IMR-90 (cell line): ENCODE data around the gene ANO4. TPM values are rescaled to one million over a fixed set of nuclear protein-coding genes. Genes with fewer than 3 reads are reported as not detected.

Experiments used
- ATAC-seq: fragments of 200-7000 bp; cut with Tn5 transposase; 2 replicates; pipeline ENCODE4 v1.9.1; 2020; ENCODE audit warnings: low read depth, mild to moderate bottlenecking, moderate library complexity
- BruUV-seq: library from RNA; stranded (reverse); fragments of 400-500 nt; replicated peaks from 2 replicates; lab custom pipeline; 2021; lab: Mats Ljungman, UMichigan
- CTCF ChIA-PET: fragments of 300-600 bp; formaldehyde crosslinking; extraction: SDS; loops from one replicate; lab custom pipeline; 2021; ENCODE audit warnings: antibody characterized with exemption; lab: Yijun Ruan, JAX
- POLR2A ChIA-PET: fragments of 300-600 bp; sonication (Branson Sonifier 250); formaldehyde crosslinking; loops from one replicate; lab custom pipeline; 2022; ENCODE audit warnings: antibody characterized with exemption; ENCODE audit not compliant: unreplicated experiment; lab: Charles Lee
- DNase-seq: peaks from one replicate; pipeline ENCODE4 v3.0.0; 2013
- H2AFZ ChIP-seq: replicated peaks from 2 replicates; pipeline ENCODE3; 2013; ENCODE audit warnings: low read length, mild to moderate bottlenecking; ENCODE audit not compliant: poor library complexity
- H2AK5ac ChIP-seq: 2 replicates; pipeline ENCODE4 v1.6.1; 2013; ENCODE audit warnings: low read depth, low read length, inconsistent platforms
- H2AK9ac ChIP-seq: replicated peaks from 2 replicates; pipeline ENCODE3; 2013; ENCODE audit warnings: mild to moderate bottlenecking, low read depth, low read length, moderate library complexity; ENCODE audit not compliant: poor library complexity
- H2BK120ac ChIP-seq: 2 replicates; pipeline ENCODE4 v1.6.1; 2013; ENCODE audit warnings: low read depth, low read length, inconsistent platforms
- H2BK15ac ChIP-seq: 3 replicates; pipeline ENCODE4 v1.6.1; 2013; ENCODE audit warnings: low read depth, low read length, inconsistent platforms
- H2BK20ac ChIP-seq: 2 replicates; pipeline ENCODE4 v1.6.1; 2013; ENCODE audit warnings: low read depth, mild to moderate bottlenecking, inconsistent platforms, low read length, moderate library complexity
- H2BK5ac ChIP-seq: 2 replicates; pipeline ENCODE4 v1.6.1; 2013; ENCODE audit warnings: mild to moderate bottlenecking, low read depth, low read length, inconsistent platforms; ENCODE audit not compliant: poor library complexity, severe bottlenecking
- H3K14ac ChIP-seq: replicated peaks from 2 replicates; pipeline ENCODE4 v1.6.1; 2013; ENCODE audit warnings: low read depth, low read length, inconsistent platforms
- H3K18ac ChIP-seq: 2 replicates; pipeline ENCODE4 v1.6.1; 2013; ENCODE audit warnings: low read depth, low read length, control low read depth
- H3K23ac ChIP-seq: 2 replicates; pipeline ENCODE4 v1.6.1; 2013; ENCODE audit warnings: low read depth, low read length, inconsistent platforms
- H3K27ac ChIP-seq: 2 replicates; pipeline ENCODE4 v1.5.1; 2013; ENCODE audit warnings: mild to moderate bottlenecking, control low read depth, low read length; ENCODE audit not compliant: insufficient read depth
- H3K27me3 ChIP-seq: 2 replicates; pipeline ENCODE4 v1.6.1; 2013; ENCODE audit warnings: low read length; ENCODE audit not compliant: control insufficient read depth, insufficient read depth
- H3K36me3 ChIP-seq: 2 replicates; pipeline ENCODE4 v1.6.1; 2013; ENCODE audit warnings: low read length, mixed read lengths; ENCODE audit not compliant: control insufficient read depth, insufficient read depth
- H3K4ac ChIP-seq: 2 replicates; pipeline ENCODE4 v1.6.1; 2013; ENCODE audit warnings: low read depth, low read length, inconsistent platforms
- H3K4me1 ChIP-seq: 2 replicates; pipeline ENCODE4 v1.6.1; 2013; ENCODE audit warnings: low read length, mixed read lengths; ENCODE audit not compliant: control insufficient read depth, insufficient read depth
- H3K4me2 ChIP-seq: 2 replicates; pipeline ENCODE4 v1.6.1; 2013; ENCODE audit warnings: low read depth, mild to moderate bottlenecking, control low read depth, low read length, moderate library complexity
- H3K4me3 ChIP-seq: 2 replicates; pipeline ENCODE4 v1.5.1; 2013; ENCODE audit warnings: low read depth, mild to moderate bottlenecking, control low read depth, low read length, moderate library complexity; ENCODE audit not compliant: insufficient read depth
- H3K56ac ChIP-seq: 2 replicates; pipeline ENCODE4 v1.6.1; 2013; ENCODE audit warnings: low read length, inconsistent platforms; ENCODE audit not compliant: insufficient read depth; ENCODE audit errors: extremely low read depth
- H3K79me1 ChIP-seq, 2 experiments: 2 replicates each; pipeline ENCODE4 v1.6.1; 2013; ENCODE audit warnings: low read length in 2 of 2, inconsistent platforms in 1 of 2, low read depth in 1 of 2
- H3K9ac ChIP-seq: 2 replicates; pipeline ENCODE4 v1.6.1; 2013; ENCODE audit warnings: low read depth, low read length, control low read depth
- H3K9me1 ChIP-seq: 2 replicates; pipeline ENCODE4 v1.6.1; 2013; ENCODE audit warnings: low read length, inconsistent platforms; ENCODE audit not compliant: insufficient read depth
- H3K9me3 ChIP-seq: 2 replicates; pipeline ENCODE4 v1.6.1; 2013; ENCODE audit warnings: low read length; ENCODE audit not compliant: control insufficient read depth, insufficient read depth
- H4K20me1 ChIP-seq: 2 replicates; pipeline ENCODE4 v1.6.1; 2013; ENCODE audit warnings: low read length, inconsistent platforms; ENCODE audit not compliant: insufficient read depth
- H4K5ac ChIP-seq: 2 replicates; pipeline ENCODE4 v1.6.1; 2013; ENCODE audit warnings: mild to moderate bottlenecking, low read depth, low read length, control low read depth
- H4K8ac ChIP-seq, 2 experiments: 2 replicates each; pipeline ENCODE4 v1.6.1; 2013; ENCODE audit warnings: low read depth in 2 of 2, low read length in 2 of 2, control low read depth in 1 of 2, inconsistent platforms in 1 of 2
- H4K91ac ChIP-seq: 2 replicates; pipeline ENCODE4 v1.6.1; 2013; ENCODE audit warnings: low read depth, low read length, inconsistent platforms; ENCODE audit not compliant: insufficient read depth
- CHD1 ChIP-seq: IDR thresholded peaks from 2 replicates; pipeline ENCODE4 v1.6.1; 2012; ENCODE audit warnings: low read depth, low read length, improper control_type of control experiment
- MAZ ChIP-seq: IDR thresholded peaks from 2 replicates; pipeline ENCODE4 v1.6.1; 2012; ENCODE audit warnings: low read depth, mild to moderate bottlenecking, low read length, improper control_type of control experiment, moderate library complexity, borderline replicate concordance
- WGBS, 2 experiments: methylation state at CpG; one replicate each; pipeline versions ENCODE4 v1.1.5 to v1.1.7; 2013; ENCODE audit warnings: missing lambda C conversion rate in 2 of 2; ENCODE audit not compliant: insufficient read length in 1 of 2; ENCODE audit errors: extremely low coverage in 2 of 2; 5-methylcytosine and 5-hydroxymethylcytosine counted together
- dilution Hi-C: fragments of 300-500 bp; cut with HindIII; formaldehyde crosslinking; loops from one replicate; pipeline ENCODE4 v1.14.3; 2018; ENCODE audit warnings: low sequenced_read_pairs; ENCODE audit not compliant: unreplicated experiment
- in situ Hi-C: fragments of 300-500 bp; cut with MboI; formaldehyde crosslinking; loops from 3 replicates; pipeline ENCODE4 v1.14.3; 2019; ENCODE audit warnings: low sequenced_read_pairs, inconsistent platforms, mixed read lengths
- intact Hi-C: fragments of 100-400 bp; cut with micrococcal nuclease; formaldehyde crosslinking; loops from 2 replicates; pipeline ENCODE4 v1.10.0; 2022
- polyA plus RNA-seq, 3 experiments: library from polyadenylated mRNA; depleted of rRNA; stranded (reverse); fragments of >200 nt; gene quantifications; 2 replicates each; pipeline ENCODE4 v1.2.3, GENCODE V29; 2012; ENCODE audit warnings: low replicate concordance in 1 of 3
- total RNA-seq: library from RNA; depleted of rRNA; stranded (reverse); fragments of >200 nt; gene quantifications from 2 replicates; pipeline ENCODE4 v1.2.3, GENCODE V29; 2012

Gene ANO4
- total and polyA plus RNA-seq, 2 of the 4 experiments (the other 2 are of a cell fraction): 4.7 to 10.2 TPM

DNA sequence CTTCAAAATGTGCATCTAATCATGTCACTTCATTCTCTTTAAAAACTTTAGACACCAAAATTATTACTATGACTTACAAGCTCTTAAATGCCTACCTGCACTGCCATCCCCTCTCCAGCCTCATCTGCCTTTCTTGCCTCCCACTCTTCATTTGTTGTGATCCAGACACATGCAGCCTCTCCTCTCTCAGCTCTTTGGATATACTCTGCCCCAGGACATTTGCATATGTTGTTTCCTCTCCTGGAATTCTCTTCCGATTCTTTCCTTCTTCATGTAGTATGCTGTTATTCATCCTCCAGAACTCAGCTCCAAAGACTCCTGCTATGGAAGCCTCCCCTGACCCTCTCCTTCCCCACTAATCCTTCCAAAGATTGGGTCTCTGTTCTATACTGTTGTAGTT, 197.6 kb downstream of the ANO4 start:
- no peak overlapping the region for H3K56ac ChIP-seq
- no TSS peak for BruUV-seq
- no peak overlapping the region for H3K4me3 ChIP-seq
- no peaks in the 10 kb centered on the region for H3K9me3 ChIP-seq
- H3K9me1 ChIP-seq: peaks cover 8% of the 10 kb centered on the region
- H2BK20ac ChIP-seq: no peak overlapping the region
- peaks cover 5% of the 10 kb centered on the region; the same call in 1 of the 2 replicates for H4K20me1 ChIP-seq
- H3K4me1 ChIP-seq: peaks cover 9% of the 10 kb centered on the region
- H3K27ac ChIP-seq: no peak overlapping the region
- CTCF ChIA-PET: no interaction called here
- H2BK5ac ChIP-seq: no peak overlapping the region
- ATAC-seq (no peak), DNase-seq (no peak)
- TF ChIP-seq CHD1 (no peak), MAZ (no peak)
- H3K27me3 ChIP-seq: no peaks in the 10 kb centered on the region
- no peak overlapping the region for H3K9ac ChIP-seq
- H2AK5ac ChIP-seq: no peak overlapping the region
- no CpG with 5 or more reads among the region's 1 CpG for WGBS, 2 experiments
- no peak overlapping the region for H2AFZ ChIP-seq
- H2BK15ac ChIP-seq: no peak overlapping the region
- H3K23ac ChIP-seq: no peak overlapping the region
- no peak overlapping the region for H3K4ac ChIP-seq
- no peak overlapping the region for H4K5ac ChIP-seq
- H2BK120ac ChIP-seq: no peak overlapping the region
- H4K91ac ChIP-seq: no peak overlapping the region
- no peaks in the 10 kb centered on the region for H3K79me1 ChIP-seq
- H3K14ac ChIP-seq: no peak overlapping the region
- no peak overlapping the region for H2AK9ac ChIP-seq
- H4K8ac ChIP-seq: no peak overlapping the region
- dilution Hi-C loops (no loop called here), in situ Hi-C loops (no loop called here), intact Hi-C loops (no loop called here)
- POLR2A ChIA-PET: no interaction called here
- H3K36me3 ChIP-seq: no peaks in the 10 kb centered on the region; the same call in 1 of the 2 replicates
- H3K18ac ChIP-seq: no peak overlapping the region
- no peak overlapping the region for H3K4me2 ChIP-seq
